Measurements from ENCODE around the gene DYNLT4. TPM values are rescaled to one million over a fixed set of nuclear protein-coding genes. Genes with fewer than 3 reads are reported as not detected.

Gene DYNLT4
- total and polyA plus RNA-seq, 2 donors (not counting 3 experiments of a cell fraction or from before 2014, with no cell fraction given), result 0.46 to 0.62 TPM

- TF ChIP-seq POLR2AphosphoS5 (IDR thresholded peaks at IDR 0.05; ENCODE audit: insufficient read depth, low read depth, low read length) (no peak), JUN (IDR thresholded peaks at IDR 0.05; ENCODE audit: borderline replicate concordance, insufficient read depth, insufficient read length, low read depth) (no peak), POLR2A (IDR thresholded peaks at IDR 0.05; ENCODE audit: low read depth, low read length) (no peak), MYC (IDR thresholded peaks at IDR 0.05; ENCODE audit: low read depth, low read length) (no peak), EZH2 (IDR thresholded peaks at IDR 0.05; ENCODE audit: borderline replicate concordance, low read depth, low read length, severe bottlenecking) (no peak), GATA2 (IDR thresholded peaks at IDR 0.05; ENCODE audit: insufficient read depth, insufficient read length, low read depth, low read length) (no peak), FOS (IDR thresholded peaks at IDR 0.05; ENCODE audit: borderline replicate concordance, insufficient read depth, low read length) (no peak), CTCF (IDR thresholded peaks at IDR 0.05; ENCODE audit: extremely low read depth in 1 of 2, insufficient read depth in 1 of 2, low read depth in 1 of 2, low read length in 2 of 2) (no peak)
- Histone ChIP-seq H2AFZ (ENCODE audit: low read depth, low read length) (no peak overlapping the region), H3K27me3 (ENCODE audit: control insufficient read depth in 2 of 2, insufficient read depth in 2 of 2, low read length in 2 of 2) (no peaks in the 10 kb centered on the region), H3K27ac (ENCODE audit: insufficient read depth, low read depth, low read length) (no peak overlapping the region), H3K4me1 (ENCODE audit: control insufficient read depth, extremely low read depth, insufficient read depth, low read length) (peaks cover 10% of the 10 kb centered on the region), H3K4me2 (ENCODE audit: insufficient read depth, low read length) (no peak overlapping the region), H3K79me2 (ENCODE audit: control insufficient read depth, insufficient read depth, low read length) (no peaks in the 10 kb centered on the region), H3K9ac (replicated peaks; ENCODE audit: extremely low read depth, insufficient read depth, low read length) (no peak overlapping the region), H3K36me3 (ENCODE audit: control insufficient read depth in 2 of 2, extremely low read depth in 1 of 2, insufficient read depth in 2 of 2, low read length in 2 of 2) (no peaks in the 10 kb centered on the region), H3K4me3 (replicated peaks in 1 of 3; ENCODE audit: insufficient read depth in 1 of 3, low read depth in 1 of 3, low read length in 3 of 3) (no peak overlapping the region), H3K9me3 (replicated peaks; ENCODE audit: control insufficient read depth, insufficient read depth, low read length) (no peaks in the 10 kb centered on the region), H3K9me1 (replicated peaks; ENCODE audit: control insufficient read depth, extremely low read depth, insufficient read depth, low read length) (no peaks in the 10 kb centered on the region), H4K20me1 (replicated peaks; ENCODE audit: control insufficient read depth, extremely low read depth, insufficient read depth, low read length) (no peaks in the 10 kb centered on the region)
- dilution Hi-C loops (cut with MboI; ENCODE audit: extremely low pct_ligation_motif_present, low sequenced_read_pairs), result no loop called here
- ChIA-PET CTCF (interaction anchor here (0.9 to 1.9 kb wide), 7 partner anchors 10 to 516 kb away, joined by 3 to 10 read pairs (median 4); partner anchors contain the start of genes BTBD19, DYNLT4, PLK3 and UROD), POLR2A (interaction anchor here (0.7 to 1.9 kb wide), 2 partner anchors 13 to 32 kb away, joined by 3 to 8 read pairs; partner anchors contain the start of gene PLK3)
- intact Hi-C loops (cut with micrococcal nuclease), result no loop called here
- BruUV-seq (replicated peaks), result no TSS peak
- DNase-seq (ENCODE audit: low read depth, low spot score), result no peak
- no peak for FAIRE-seq
These were observed 19.6 kb downstream of the DYNLT4 start for GRCh38 chr1:44787506-44787905.
